Brain microvascular endothelial cell (primary cell): ENCODE data around the gene GPX6.
A peak's percentile ranks its signal among the peaks of the same experiment; 100 is the strongest.

Experiments
- DNase-seq: peaks from one replicate; pipeline ENCODE4 v3.0.0-alpha.2; 2020
- H3K27ac ChIP-seq: fragments of 250-450 bp; sonication (Bioruptor Pico); 2 replicates; pipeline ENCODE4 v1.5.1; 2020; ENCODE audit warnings: mild to moderate bottlenecking, moderate library complexity
- H3K27me3 ChIP-seq: fragments of 250-450 bp; sonication (Bioruptor Pico); replicated peaks from 2 replicates; pipeline ENCODE4 v1.5.1; 2020; ENCODE audit warnings: mild to moderate bottlenecking
- H3K36me3 ChIP-seq: fragments of 250-450 bp; sonication (Bioruptor Pico); replicated peaks from 2 replicates; pipeline ENCODE4 v1.5.1; 2020; ENCODE audit warnings: mild to moderate bottlenecking
- H3K4me3 ChIP-seq: 2 replicates; pipeline ENCODE4 v1.5.1; 2011; ENCODE audit warnings: low read depth, mild to moderate bottlenecking, control low read depth, low read length, moderate library complexity
- in situ Hi-C: cut with HindIII; loops from 2 replicates; pipeline ENCODE4 v1.10.0; 2017; ENCODE audit warnings: low sequenced_read_pairs, low pct_ligation_motif_present
- TF ChIP-seq, protein P1 (sequence below): IDR thresholded peaks from 2 replicates; pipeline ENCODE4 v1.5.1; 2011; ENCODE audit warnings: low read depth, mild to moderate bottlenecking, moderate library complexity, low read length, control low read depth, inconsistent platforms; ENCODE audit errors: missing control alignments

The GPX6 gene, protein sequence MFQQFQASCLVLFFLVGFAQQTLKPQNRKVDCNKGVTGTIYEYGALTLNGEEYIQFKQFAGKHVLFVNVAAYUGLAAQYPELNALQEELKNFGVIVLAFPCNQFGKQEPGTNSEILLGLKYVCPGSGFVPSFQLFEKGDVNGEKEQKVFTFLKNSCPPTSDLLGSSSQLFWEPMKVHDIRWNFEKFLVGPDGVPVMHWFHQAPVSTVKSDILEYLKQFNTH

DNA sequence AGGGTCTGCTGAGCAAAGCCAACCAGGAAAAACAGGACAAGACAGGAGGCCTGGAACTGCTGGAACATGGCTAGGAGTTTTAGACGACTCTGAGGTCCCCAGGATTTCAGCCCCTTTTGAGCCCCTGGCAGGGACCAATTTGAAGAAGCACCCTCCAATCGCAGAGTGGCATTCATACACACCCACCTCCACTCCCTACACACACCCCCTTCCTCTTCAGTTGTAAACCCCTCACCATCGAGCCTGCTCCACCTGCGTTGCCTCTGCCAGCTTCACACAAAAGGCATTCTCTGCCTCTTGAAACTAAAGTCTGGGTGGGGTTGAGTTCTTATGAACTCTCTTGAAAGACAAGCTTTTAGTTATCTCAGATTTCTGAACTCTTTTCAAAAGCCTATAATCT is at the start of gene GPX6:
Gene GPX6 (minus strand): TSS at position 118 of the 400 bp plus-strand sequence. CDS start 50 bp downstream, at position 68.
- Histone ChIP-seq H3K4me3 (no peak within 1 kb of the TSS), H3K27me3 (peaks cover 3% of the 10 kb centered on the region), H3K36me3 (no peaks in the 10 kb centered on the region), H3K27ac (no peak within 1 kb of the TSS)
- no peak for DNase-seq
- TF ChIP-seq, protein P1, sequence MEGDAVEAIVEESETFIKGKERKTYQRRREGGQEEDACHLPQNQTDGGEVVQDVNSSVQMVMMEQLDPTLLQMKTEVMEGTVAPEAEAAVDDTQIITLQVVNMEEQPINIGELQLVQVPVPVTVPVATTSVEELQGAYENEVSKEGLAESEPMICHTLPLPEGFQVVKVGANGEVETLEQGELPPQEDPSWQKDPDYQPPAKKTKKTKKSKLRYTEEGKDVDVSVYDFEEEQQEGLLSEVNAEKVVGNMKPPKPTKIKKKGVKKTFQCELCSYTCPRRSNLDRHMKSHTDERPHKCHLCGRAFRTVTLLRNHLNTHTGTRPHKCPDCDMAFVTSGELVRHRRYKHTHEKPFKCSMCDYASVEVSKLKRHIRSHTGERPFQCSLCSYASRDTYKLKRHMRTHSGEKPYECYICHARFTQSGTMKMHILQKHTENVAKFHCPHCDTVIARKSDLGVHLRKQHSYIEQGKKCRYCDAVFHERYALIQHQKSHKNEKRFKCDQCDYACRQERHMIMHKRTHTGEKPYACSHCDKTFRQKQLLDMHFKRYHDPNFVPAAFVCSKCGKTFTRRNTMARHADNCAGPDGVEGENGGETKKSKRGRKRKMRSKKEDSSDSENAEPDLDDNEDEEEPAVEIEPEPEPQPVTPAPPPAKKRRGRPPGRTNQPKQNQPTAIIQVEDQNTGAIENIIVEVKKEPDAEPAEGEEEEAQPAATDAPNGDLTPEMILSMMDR = no peak
- in situ Hi-C loops = no loop called here

DNA sequence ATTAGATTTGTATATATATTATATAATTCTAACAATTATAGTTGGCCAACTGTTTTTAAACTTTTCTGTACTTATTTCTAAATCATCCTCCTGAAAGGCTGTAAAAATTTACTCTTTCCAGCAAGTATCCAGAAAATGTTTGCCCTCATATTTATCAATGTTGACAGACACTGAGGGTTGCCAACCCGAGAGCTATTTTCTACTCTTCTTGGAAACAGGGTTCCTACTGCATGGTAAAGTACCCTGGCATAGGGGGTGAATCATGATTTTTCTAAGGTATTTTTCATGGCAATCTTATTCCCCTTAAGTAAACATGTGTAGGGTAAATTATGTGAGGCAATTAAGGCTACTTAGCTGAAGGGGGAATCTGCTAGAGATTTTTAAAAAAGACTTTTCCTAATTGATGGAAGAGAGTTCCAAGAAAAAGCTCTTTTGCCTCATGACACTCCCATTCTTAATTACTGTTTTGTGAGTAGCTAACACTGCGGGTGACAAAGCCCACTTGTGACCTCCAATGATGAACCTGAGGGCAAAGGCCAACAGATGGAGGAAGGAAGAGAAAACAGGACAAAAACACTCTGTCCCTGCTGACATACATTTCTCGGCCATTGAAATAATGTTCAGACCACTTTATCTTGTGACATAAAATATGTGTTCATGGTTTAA is 48.0 kb upstream of the GPX6 start:
- no peak for DNase-seq
- Histone ChIP-seq H3K36me3 (no peaks in the 10 kb centered on the region), H3K4me3 (no peak overlapping the region), H3K27ac (no peak overlapping the region), H3K27me3 (no peaks in the 10 kb centered on the region)
- in situ Hi-C loops = no loop called here
- TF ChIP-seq, protein P1 = no peak

DNA sequence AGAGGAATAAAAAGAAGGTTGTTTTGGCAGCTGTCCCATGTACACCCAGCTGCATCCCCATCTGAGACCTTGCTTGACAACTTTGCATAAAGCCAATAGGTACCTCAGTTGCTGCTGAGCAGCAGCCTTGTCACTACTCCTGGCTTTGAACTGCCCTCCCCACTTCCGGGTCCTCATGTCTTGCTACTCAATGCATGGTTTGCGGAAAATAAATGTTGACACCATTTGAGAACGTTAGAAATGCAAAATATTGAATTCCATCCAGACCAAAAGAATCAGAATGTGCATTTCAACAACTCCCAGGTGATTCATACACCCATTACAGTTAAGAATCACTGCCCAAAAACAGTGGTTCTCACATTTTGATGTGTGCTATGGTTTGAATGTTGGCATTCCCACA is 43.0 kb upstream of the GPX6 start:
- H3K27me3 ChIP-seq = peaks cover 3% of the 10 kb centered on the region
- no peaks in the 10 kb centered on the region for H3K36me3 ChIP-seq
- in situ Hi-C loops = no loop called here
- no peak overlapping the region for H3K4me3 ChIP-seq
- no peak overlapping the region for H3K27ac ChIP-seq
- TF ChIP-seq, protein P1 = no peak
- DNase-seq = no peak

DNA sequence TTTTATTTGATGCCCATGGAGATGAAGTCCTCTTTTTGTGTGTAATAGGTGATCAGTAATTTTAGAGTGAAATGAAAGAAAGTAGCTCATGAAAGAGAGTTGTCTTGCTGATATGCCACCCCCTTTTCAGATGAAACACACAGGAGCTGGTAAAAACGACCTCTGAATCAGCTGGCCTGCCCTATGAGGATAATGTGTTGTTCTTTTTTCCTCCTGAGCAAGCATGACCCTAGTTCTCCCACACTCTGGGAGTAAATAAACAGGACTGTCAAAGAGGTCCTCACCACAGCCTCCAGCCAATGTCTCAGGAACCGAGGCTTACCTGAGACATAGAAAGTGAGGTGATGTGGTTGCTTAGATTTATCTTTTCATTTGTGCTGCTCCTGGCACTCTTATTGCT is 39.5 kb upstream of the GPX6 start:
- H3K27ac ChIP-seq = no peak overlapping the region
- H3K36me3 ChIP-seq = no peaks in the 10 kb centered on the region
- in situ Hi-C loops = no loop called here
- peaks cover 17% of the 10 kb centered on the region for H3K27me3 ChIP-seq
- TF ChIP-seq, protein P1 = no peak
- DNase-seq = no peak
- H3K4me3 ChIP-seq = no peak overlapping the region

DNA sequence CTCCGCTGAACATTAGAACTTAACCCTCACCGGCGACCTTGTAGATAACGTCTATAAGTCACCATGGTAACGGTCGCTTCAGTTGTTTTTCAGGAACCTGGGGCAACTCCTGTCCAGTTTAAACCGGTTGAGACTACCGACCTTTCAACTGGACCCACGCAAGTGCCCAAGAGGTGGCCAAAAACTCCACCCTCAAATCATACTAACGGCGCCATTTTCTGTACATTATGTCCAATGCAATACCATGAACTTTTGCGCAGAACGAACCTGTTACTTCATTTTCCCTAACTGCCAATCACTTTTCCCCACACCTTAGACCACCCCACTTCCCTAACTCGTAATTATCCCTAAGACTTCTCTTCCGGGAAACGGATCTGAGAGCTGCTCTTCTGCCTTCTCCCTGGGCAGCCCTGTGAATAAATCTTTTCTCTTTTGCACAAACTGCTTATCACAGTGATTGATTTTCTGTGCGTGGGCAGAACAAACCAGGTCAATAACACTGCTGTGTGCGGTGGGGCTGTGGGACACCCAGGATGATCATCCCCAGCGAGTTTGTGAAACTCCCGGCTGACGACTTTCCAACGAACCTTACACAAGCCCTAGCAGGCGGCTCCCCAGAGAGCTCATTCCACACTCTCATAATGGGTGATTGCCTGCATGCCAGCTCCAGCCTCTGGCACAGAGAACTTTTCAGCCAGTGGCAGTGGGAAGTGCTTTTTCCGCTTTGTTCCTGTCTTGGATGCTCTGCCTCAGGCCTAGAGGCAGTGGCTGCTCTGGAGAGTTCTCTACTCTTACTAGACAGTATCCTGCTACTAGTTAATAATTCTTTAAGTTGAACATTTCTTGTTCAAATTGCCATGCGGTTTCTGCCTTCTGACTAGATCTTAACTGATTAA is 38.6 kb upstream of the GPX6 start:
- Histone ChIP-seq H3K4me3 (peak overlapping the region; percentile 20), H3K27ac (no peak overlapping the region), H3K27me3 (peaks cover 17% of the 10 kb centered on the region), H3K36me3 (no peaks in the 10 kb centered on the region)
- no peak for DNase-seq
- TF ChIP-seq, protein P1 = no peak
- in situ Hi-C loops = no loop called here
